Stimulated activated CD4-positive, alpha-beta T cell treated with anti-CD3 and anti-CD28 coated beads, TNF-alpha, amount 100 ng/mL, for 24 hours (primary cell): ENCODE measurements around the gene ZNF865.
A peak's percentile ranks its signal among the peaks of the same experiment; 100 is the strongest.

ENCODE experiments used
- DNase-seq, 3 experiments: peaks; one replicate each; pipeline ENCODE4 v3.0.0-alpha.2; 2020; ENCODE audit warnings: low read depth in 3 of 3

ZNF865 gene

GRCh38 chr19:55605207-55605636, 225 bp upstream of the ZNF865 start:
- peak; percentile 98 to 99 (median 99) for DNase-seq

DNA sequence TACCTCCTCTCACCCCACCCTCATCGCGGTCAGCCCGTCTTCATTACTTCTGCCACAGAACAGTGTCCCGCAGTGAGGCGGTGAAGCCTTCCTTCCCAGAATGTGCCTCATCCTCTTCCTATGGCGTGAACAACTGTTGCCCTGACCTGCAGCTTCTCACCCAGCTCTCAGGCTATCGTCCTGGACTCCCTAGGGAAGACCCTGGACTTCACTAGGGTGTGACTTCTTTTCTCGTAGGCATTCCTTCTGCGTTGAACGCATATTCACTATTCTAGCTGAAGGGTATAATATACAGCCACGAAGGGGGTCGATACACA, 982 bp downstream of the ZNF865 start:
- DNase-seq, result no peak

GRCh38 chr19:55606817-55607216, 1.4 kb downstream of the ZNF865 start:
- no peak for DNase-seq

GRCh38 chr19:55609326-55609725, 3.9 kb downstream of the ZNF865 start:
- DNase-seq, result no peak

GRCh38 chr19:55611300-55611982, 6.0 kb downstream of the ZNF865 start:
- DNase-seq, result no peak

GRCh38 chr19:55611983-55612645, 6.7 kb downstream of the ZNF865 start:
- no peak for DNase-seq

- no peak for DNase-seq
These were observed 7.9 kb downstream of the ZNF865 start for GRCh38 chr19:55613396-55613795.

DNA sequence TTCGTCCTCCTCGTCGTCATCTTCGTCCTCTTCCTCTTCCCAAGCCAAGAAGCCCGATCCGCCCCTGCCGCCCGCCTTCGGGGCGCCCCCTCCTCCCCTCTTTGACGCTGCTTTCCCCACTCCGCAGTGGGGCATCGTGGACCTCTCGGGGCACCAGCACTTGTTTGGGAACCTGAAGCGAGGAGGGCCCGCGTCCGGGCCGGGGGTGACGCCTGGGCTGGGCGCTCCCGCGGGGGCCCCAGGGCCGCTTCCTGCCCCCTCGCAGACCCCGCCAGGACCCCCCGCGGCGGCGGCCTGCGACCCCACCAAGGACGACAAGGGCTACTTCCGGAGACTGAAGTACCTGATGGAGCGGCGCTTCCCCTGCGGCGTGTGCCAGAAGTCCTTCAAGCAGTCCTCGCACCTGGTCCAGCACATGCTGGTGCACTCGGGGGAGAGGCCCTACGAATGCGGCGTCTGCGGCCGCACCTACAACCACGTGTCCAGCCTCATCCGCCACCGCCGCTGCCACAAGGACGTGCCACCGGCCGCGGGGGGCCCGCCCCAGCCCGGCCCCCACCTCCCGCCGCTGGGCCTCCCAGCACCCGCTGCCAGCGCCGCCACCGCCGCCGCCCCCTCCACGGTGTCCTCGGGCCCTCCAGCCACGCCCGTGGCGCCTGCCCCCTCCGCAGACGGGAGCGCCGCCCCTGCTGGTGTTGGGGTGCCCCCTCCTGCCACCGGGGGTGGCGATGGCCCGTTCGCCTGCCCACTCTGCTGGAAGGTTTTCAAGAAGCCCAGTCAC, 8.7 kb downstream of the ZNF865 start:
- DNase-seq, result no peak

DNA sequence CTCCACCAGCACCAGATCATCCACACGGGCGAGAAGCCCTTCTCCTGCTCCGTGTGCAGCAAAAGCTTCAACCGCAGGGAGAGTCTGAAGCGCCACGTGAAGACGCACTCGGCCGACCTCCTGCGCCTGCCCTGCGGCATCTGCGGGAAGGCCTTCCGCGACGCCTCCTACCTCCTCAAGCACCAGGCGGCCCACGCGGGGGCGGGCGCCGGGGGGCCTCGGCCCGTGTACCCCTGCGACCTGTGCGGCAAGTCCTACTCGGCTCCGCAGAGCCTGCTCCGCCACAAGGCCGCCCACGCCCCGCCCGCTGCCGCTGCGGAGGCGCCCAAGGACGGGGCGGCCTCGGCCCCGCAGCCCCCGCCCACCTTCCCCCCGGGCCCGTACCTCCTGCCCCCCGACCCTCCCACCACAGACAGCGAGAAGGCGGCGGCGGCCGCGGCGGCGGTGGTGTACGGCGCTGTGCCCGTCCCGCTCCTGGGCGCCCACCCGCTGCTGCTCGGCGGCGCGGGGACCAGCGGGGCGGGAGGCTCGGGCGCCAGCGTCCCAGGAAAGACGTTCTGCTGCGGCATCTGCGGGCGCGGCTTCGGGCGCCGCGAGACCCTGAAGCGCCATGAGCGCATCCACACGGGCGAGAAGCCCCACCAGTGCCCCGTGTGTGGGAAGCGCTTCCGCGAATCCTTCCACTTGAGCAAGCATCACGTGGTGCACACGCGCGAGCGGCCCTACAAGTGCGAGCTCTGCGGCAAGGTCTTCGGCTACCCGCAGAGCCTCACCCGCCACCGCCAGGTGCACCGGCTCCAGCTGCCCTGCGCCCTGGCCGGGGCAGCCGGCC, 9.5 kb downstream of the ZNF865 start:
- no peak for DNase-seq

DNA sequence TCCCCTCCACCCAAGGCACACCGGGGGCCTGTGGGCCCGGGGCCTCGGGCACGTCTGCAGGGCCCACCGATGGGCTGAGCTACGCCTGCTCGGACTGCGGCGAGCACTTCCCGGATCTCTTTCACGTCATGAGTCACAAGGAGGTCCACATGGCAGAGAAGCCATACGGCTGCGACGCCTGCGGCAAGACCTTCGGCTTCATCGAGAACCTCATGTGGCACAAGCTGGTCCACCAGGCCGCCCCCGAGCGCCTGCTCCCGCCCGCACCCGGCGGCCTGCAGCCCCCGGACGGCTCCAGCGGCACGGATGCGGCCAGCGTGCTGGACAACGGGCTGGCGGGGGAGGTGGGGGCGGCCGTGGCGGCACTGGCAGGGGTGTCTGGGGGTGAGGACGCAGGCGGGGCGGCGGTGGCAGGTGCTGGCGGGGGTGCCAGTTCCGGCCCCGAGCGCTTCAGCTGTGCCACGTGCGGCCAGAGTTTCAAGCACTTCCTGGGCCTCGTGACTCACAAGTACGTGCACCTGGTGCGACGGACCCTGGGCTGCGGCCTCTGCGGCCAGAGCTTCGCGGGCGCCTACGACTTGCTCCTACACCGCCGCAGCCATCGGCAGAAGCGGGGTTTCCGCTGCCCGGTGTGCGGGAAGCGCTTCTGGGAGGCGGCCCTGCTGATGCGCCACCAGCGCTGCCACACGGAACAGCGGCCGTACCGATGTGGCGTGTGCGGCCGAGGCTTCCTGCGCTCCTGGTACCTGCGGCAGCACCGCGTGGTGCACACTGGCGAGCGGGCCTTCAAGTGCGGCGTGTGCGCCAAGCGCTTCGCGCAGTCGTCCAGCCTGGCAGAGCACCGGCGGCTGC, 10.3 kb downstream of the ZNF865 start:
- no peak for DNase-seq

- DNase-seq, result no peak
These were observed 11.0 kb downstream of the ZNF865 start for GRCh38 chr19:55616395-55616875.

DNA sequence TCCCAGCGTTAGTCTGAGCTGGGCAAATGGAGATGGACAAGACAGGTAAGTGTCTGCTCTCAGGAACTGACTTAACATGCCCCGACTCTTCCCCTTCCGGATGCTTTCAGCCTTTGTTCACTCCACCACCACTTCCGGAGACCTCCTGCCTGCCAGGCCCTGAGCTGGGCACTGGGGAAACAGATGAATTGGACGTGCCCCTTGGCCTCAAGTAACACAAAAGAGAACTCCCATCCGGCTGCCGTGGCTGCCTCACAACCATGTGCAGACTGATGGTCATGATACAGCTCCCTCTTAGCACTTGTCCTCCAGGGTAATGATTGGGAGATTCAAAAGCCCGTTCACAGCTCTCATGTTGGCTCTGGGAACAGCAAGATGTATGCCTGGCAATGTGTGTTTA, 12.0 kb downstream of the ZNF865 start:
- DNase-seq, result no peak

- DNase-seq, result no peak
These were observed 13.0 kb downstream of the ZNF865 start for GRCh38 chr19:55618426-55618825.

- no peak for DNase-seq
These were observed 13.8 kb downstream of the ZNF865 start for GRCh38 chr19:55619286-55619685.

- DNase-seq, result no peak
These were observed 15.2 kb downstream of the ZNF865 start for GRCh38 chr19:55620410-55621204.

DNA sequence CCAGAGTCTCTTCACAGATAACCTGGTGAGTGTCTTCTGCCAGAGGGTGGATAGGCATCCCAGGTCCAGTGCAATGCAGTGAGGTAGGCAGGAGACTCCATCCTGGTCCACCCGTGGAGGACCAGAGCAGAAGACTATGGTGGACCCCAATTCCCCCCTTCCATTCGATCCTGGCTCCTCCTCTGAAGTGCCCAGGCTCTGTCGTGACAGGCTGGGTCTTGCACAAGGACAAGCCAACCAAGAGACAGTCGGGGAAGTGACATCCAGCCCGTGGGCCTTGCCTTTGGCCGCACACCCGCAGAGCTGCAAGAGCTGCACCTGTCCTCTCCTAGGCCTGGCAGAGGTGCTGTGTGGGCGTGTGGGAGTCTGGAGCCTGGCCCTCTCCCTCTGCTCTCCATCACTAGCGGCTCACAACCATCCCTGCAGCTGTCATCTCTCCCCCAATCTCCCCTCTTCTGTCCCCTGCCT, 15.8 kb downstream of the ZNF865 start:
- no peak for DNase-seq

GRCh38 chr19:55621673-55622231, 16.3 kb downstream of the ZNF865 start:
- no peak for DNase-seq

DNA sequence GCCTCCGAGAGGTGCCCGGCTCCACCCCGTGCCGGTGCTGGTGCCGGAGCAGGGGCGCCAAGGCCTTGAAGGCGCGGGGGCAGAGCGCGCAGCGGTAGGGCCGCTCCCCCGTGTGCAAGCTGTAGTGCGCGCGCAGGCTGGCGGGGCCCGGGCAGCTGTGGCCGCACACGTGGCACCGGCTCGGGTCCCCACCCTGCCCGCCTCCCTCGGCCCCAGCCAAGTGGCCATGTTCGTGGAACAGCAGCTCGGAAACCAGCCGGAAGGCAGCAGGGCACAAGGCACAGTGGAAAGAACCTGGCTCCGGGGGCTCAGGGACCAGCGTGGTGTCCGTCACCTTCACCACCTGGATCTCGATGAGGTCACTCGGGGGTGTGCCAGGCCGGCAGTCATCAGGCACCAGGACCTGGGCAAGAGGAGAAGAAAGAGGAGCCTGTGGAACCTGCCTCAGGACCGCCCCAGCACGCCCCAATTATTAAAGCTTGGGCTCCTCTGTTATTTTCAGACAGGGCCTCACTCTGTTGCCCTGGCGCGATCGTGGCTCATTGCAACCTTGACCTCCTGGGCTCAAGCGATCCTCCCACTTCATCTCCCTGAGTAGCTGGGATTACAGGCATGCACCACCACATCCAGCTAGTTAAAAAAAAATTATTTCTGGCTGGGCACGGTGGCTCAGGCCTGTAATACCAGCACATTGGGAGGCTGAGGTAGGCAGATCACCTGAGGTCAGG, 17.0 kb downstream of the ZNF865 start:
- DNase-seq, result no peak

- no peak for DNase-seq
These were observed 17.7 kb downstream of the ZNF865 start for GRCh38 chr19:55623130-55623529.
